ENCODE data around the gene KSR2.

Gene KSR2

DNA sequence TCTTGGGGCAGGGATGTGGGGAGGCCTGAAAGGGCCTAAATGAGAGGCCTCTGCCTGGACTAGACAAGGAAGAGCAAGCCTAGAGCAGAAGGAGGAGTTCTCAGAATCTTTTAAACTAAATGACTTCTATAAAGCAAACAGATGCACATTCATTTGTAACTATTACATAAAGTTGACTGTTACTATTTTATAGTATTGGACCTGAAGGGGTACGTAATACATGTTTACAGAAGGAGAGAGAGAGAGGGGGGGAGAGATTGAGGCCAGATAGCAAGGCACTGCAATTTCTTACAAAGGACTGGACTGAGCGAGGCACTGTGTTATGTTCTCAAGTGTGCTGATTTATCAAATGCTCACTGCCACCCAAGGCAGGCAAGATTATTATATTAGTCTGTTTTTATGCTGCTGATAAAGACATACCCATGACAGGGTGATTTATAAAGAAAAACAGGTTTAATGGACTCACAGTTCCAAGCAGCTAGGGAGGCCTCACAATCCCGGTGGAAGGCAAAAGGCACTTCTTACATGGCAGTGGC, 391.6 kb downstream of the KSR2 start:
- DNase-seq (ENCODE audit: low spot score), result no peak

DNA sequence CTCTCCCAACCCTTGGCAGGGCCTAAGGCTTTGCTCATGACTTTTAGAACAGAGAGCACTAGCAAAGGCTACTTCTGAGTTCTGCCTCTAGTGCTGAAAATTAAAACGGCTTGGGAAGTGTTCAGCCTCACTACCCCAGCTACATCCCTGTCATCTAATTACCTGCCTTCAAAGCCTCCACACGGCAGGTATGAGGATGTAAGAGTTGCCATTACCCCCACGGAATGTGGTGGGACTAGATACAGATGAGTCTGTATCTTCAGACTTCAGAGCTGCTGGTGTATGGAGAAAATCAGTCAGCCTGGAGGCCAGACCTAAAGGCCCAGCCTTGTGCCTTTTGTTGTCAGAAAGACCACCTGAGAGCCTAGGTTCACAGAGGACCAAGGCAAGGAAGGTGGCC, 392.7 kb downstream of the KSR2 start:
- DNase-seq (ENCODE audit: low spot score), result no peak

DNA sequence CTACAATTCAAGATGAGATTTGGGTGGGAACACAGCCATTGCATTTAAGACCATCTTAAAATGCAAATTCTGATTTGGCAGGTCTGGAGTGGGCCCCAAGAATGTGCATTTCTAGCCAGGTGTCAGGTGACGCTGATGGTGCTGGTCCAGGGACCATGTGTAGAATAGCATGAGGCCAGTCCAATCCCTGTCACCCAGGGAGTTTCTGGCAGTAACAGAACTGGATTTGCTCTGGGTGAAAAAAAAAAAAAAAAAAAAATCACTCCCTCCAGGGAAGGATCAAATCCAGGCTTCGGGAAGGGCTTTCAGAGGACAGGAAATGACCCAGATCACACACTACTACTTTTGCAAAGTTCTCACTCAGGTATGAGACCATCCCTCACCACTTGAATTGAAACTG, 394.1 kb downstream of the KSR2 start:
- no peak for DNase-seq (ENCODE audit: low spot score)

DNA sequence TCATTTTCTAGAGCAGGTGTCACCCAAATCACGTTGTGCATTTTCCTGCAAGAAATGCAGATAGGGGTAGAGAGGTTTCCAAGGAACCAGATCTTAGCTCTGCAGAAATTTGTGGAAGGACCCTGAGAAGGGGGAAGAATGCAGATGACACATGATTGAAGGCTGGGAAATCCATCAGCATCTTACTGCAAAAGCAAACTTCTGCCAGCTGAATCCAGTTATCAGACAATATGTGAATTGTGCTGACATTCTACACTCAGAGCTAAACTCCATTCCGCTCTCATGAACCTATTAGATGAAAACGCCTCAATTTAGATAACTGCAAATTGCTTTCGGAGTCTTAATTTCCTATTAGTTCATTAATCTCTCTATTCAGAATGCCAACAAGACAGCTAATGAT, 396.0 kb downstream of the KSR2 start:
- no peak for DNase-seq (ENCODE audit: low spot score)

DNA sequence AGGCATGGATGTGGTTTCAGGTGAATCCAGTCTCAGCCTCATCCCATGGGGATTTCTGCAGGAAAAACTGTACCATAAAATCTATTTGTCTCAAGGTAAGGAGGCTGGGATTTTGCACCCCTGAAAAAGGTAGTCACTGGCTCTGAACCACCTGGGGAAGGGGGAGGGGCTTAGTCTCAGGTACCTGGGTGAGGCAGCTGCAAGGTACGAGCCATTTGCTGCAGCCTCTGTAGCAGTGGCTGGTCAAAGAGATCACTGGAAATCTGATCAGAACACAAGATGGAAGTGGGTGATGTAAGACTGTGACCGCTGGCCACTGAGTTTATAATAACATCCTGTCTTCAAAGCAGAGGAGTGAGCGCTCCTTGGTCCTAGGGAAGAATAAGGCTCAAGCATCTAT, 397.5 kb downstream of the KSR2 start:
- no peak for DNase-seq (ENCODE audit: low spot score)

DNA sequence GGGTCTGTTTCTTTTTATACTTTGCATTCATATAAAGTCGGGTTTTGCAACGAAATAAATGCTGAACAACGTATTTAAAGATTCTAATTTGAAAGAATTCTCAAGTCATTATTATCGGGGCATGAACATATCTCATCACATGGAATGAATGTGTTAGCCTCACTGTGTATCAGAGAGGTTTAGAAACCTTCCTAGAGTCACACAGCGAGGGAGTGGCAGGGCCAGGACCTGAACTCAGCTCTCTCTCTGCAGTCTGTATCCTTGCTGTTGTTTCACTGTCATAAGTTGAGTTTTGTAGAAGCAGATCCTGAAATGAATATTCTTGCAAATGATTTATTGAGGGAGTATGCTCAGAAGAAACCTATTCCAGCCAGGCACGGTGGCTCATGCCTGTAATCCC, 398.2 kb downstream of the KSR2 start:
- DNase-seq (ENCODE audit: low spot score), result no peak

DNA sequence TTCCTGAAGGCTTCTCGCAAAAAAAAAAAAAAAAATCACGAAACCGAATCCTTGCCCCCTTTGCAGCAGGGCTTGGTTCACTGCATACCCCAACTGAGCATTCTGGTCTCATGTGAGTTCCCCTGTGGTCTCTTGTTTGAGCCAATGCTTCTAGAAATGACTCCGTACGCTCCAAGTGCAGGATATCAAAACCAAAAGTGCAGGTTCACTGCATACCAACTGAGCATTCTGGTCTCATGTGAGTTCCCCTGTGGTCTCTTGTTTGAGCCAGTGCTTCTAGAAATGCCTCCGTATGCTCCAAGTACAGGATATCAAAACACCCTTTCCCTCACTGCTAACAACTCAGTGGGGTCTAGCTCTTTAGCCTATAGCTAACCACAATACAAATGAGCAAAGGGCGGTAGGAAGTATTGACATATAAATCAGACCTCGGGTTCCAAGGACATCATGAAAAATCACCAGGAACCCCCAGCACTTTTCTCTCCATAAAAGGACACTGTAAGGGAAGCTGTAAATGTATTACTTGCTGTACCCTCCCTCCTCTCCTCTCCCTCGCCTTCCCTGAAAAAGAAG, 401.1 kb downstream of the KSR2 start:
- no peak for DNase-seq (ENCODE audit: low spot score)

DNA sequence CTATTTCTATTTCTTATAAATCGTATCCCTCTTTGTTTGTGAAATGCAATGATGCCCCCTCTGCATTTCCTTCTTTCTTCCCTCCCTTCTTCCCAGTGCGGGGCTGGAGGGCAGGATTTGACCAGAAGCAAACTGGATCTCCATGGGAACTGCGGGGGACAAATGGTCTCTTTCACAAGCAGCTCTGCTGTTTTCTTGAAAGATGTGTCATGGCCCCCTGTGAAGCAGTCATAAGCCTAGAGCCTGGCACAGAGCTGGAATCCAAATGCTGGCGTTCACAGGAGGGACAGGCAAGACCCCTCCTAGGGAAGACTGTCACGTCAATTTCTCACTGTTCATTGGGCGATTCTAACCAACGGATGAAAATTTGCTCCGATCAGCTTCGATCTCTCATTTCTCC, 403.9 kb downstream of the KSR2 start:
- DNase-seq (ENCODE audit: low spot score), result no peak

DNA sequence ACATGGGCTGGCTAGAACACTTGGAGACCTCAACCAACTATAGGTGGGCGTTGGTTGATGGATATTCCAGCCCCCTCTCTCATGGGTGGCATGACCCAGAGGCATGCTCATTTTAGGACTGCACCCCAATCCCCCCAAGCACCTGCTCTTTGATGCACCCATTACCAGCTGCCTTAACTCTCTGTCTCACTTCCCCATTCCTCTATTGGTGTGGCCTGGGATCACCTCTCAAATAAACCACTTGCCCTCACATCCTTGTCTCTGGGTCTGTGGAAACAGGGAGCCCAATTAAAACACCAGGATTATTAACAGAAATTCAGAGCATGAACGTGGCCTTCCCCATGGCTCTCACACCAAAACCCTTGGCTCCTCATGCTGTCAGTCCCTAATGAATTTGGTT, 405.1 kb downstream of the KSR2 start:
- DNase-seq (ENCODE audit: low spot score), result no peak

DNA sequence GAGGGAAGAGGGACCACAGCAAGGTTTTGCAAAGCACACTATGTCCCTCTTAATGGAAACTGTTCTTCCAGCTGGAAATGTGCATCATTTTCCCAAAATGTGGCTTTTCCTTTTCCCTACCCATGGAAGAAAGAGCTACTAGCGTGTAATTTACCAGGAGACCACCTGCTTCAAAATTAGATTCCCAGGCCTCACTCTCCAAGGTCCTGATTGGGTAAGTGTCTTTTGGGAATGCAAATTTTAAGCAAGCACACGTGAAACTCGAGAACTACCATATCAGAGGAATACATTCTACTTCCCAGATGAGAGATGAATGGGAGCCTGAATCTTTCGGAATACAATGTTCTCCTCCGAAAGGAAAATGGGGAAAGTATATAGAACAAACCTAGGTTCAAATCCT, 405.8 kb downstream of the KSR2 start:
- no peak for DNase-seq (ENCODE audit: low spot score)

DNA sequence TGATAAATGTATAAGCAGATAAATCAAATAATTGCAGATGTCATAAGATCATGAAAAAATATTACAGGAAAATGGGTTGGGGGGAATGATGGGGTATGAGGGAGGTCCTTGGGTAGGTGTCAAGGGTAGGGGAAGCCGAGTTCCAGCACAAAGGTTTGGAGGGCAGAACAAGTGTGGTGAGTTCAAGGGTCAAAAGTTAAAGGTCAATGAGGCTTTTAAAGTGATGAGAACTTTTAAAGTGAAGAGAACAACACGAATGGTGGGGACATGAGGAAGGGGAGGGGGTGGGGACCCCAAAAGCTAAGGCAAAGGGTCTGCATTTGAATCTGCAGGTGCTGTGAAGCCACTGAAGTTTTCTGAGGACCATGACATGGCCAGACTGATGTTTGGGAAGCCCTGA, 406.8 kb downstream of the KSR2 start:
- DNase-seq (ENCODE audit: low spot score), result no peak

DNA sequence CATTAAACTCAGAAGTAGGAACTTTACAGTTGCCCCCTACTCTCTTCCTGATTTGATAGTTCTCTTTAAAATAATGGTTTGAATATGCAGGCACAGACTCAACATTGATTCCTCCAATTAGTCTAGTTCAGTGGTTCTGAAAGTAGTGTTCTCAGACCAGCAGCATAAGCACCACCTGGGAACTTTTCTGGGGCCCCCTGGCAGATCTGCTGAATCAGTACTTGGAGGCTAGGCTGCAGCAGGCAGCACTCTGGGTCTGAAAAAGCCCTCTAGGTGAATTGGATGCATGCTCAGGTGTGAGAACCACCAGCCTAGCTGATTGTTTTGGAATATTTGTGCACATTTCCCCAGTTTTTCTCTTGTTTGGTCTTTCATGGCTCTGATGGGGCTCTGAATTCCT, 408.8 kb downstream of the KSR2 start:
- no peak for DNase-seq (ENCODE audit: low spot score)

DNA sequence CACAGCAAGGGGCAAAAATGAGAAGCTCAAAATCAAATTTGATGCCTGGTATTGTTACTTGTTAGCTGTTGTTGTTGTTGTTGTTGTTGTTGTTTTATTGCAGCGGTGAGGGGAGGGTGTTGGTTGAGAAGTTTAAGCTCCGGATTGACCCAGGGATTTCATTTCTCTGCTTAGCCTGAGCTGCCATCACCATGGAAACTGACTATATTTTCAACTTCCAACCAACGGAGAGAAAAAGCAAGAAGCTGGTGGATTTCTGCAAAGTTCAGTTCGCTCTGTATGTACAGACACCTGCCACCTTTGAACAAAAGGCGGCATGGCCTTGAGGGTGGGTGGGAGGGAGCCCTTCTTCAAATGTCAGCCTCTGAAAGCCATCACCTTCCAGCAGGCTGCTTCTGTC, 412.9 kb downstream of the KSR2 start:
- no peak for DNase-seq (ENCODE audit: low spot score)

DNA sequence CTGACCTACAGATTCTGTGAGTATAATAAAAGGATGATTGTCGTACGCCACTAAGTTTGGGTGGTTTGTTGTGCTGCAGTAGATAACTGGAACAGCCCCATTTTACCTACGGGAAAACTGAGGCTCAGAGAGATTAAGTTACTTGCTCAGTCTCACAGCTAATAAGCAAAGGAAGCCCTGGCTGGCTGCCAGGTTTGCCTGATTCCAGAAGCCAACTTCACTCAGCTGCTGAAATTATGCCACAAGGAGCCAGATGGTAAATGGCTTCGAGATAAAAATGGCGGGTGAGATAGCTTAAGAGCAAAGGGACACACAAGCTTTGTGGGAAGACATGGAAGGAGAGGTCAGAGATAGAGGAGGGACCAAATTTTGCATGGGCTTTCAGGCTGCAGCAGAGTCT, 415.8 kb downstream of the KSR2 start:
- DNase-seq (ENCODE audit: low spot score), result no peak

DNA sequence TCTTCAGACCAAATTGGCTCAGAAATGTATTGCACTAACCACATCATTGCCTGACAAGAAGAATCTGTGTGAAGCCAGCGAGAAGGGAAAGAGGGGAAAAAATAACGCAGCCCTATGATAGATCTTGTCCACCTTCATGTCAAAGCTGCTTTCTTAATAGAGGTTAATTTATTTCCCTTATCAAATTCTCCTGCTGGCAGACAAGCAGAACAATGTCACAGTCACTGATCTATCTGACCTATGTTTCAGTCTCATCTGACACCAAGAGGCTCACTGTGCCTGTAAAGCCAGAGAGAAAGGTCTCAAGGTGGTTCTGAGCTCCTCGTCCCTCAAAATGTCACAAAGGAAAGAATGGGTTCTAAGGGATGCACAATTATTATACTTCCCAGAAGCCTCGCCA, 417.1 kb downstream of the KSR2 start:
- no peak for DNase-seq (ENCODE audit: low spot score)

DNA sequence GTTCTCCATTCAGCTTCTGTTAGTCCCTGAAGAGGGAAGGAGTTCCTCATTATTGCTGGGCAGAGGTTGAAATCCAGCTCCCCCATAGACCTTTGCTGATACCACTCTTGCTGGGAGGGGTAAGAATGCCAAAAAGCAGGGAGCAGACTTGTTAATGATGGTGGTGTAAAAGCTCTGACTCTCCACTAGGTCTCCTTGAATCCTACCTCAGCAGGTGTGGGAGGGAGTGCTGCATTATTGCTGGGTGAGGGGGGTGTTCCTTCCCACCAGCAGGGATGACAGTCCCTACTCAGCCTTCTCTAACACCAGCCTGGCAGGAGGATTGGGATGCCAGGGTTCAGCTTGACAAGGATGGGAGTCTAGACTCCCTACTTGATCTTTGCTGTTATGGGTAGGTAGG, 421.6 kb downstream of the KSR2 start:
- no peak for DNase-seq (ENCODE audit: low spot score)

DNA sequence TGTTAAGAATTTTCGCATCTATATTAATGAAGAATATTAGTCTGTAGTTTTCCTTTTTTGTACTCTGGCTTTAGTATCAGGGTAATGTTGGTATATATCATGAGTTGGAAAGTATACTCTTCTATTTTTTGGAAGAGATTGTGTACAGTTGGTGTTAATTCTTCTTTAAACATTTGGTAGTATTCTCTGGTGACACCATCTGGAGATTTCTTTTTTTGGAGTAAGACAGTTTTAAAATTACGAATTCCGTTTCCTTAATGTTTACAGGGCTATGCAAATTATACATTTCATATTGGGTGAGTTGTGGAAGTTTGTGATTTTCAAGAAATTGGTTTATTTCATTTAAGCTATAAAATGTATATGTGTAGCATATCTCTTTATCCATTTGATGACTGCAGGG, 423.6 kb downstream of the KSR2 start:
- DNase-seq (ENCODE audit: low spot score), result no peak

DNA sequence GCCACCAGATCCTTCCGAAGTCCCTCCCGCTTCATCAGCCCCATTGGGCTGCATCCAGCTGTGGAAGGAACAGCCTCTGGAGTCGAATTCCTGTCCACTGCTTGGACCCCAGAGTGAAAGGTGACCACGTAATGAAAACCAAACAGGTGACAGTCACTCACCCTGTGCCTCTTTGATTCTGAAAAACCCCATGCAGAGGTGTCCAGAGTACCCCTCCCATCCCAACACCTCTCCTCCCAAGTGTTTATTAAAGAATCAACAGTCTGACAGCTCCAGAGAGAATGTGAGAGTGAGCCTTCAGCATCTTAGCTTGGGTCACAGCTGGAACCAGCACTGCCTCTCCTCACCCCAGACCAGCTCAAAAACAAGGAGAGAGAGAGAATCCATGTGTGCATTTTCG, 428.8 kb downstream of the KSR2 start:
- no peak for DNase-seq (ENCODE audit: low spot score)

DNA sequence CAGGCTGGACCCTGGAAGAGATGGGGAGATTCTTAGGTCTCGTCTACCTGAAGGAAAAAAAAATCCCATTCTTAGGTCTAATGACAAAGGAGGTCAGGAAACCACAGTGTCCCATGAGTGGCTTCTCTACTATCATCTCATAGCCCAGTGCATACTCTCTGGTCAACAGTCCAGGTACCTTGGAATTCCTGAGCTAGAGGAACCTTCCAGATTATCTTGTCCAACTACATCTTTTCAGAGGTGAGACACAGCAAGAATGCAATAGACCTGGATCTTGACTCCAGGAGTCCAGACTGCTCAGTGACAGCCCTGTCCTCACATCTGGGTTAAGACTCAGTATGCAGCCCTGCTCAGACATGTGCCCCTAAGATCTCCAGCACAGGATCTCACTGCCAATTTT, 429.9 kb downstream of the KSR2 start:
- no peak for DNase-seq (ENCODE audit: low spot score)

DNA sequence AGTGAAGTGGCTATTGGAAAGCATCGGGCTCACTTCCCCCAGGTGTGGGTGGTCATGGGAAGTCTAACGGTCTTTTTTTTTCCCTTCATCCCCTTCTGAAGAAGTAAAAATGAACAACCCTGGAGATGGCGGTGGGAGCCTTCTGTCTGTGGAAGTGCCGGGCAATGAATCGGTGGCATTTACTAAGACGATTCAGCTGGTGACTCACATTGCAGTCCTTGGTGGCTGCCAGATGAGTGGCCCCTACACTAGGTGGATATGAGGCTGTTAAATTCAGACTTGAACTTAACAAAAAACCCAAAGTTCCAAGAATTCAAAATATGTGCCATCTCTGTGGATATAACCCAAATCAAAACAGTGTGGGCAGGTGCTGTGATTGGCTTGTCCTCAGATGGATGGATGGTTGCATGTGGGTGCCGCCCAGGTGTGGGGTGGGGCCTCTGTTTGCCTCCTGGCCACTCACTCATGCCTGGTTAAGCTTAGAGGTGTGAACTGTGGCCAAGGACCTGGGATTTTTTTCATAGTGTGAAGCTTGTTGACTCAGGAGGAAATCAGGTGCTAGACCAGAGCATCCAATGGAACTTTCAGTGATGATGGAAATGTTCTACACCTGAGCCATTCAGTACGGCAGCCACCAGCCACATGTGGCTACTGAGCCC, 430.6 kb downstream of the KSR2 start:
- no peak for DNase-seq (ENCODE audit: low spot score)

DNA sequence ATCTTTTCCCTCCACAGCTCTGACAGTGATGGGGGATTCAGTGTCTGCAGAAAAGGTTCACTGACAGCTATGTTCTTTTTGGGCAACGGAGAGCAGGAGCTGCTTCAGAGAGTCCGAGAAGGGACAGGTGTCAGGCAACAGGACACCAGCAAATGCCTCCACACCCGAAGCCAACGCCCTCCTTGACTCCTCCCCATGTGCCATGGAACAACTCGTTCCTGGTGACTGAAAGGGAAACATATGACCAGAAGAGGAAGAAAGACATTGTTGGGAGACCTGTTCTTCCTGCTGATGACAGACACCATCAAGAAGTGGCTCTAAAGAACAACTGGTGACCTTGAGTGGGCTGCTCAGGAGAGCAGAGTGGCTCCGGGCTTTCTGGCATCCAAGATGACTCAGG, 435.1 kb downstream of the KSR2 start:
- DNase-seq (ENCODE audit: low spot score), result no peak

DNA sequence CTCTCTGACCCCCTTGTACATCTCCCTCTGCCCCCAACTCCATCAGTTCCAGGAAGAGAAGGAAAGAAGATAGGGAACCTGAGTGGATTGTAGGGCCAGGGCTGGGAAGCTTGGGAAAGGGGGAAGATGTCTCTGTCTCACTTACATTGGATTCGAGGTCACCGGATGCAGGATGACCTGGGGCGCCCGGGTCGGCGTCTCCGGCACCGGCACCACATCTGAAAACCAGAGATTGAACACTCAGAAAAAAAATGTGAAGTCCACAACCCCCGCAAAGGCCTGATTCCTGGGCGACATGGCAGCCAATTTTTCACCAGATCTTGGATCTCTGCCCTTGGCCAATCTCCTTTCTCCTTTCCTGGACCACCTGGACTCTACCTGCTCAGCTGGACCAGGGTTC, 438.0 kb downstream of the KSR2 start:
- DNase-seq (ENCODE audit: low spot score), result no peak

DNA sequence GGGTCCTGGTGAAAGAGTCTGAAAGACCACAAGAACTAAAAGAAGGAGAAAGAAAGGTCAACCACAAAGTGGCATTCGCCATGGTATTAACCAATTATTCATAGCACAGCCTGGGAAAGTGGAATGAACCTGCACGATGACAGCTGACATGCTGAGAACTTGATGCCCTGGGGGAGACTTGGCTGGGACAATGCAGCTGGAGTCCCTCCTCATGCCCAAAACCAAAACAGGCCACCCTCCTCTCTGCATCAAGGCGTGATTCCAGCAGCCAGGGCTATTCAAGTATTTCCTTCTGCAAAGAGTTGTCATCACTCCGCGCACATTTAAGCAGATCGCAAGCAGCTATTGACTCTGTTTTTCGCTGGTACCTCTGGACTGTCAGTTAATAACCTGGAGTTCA, 440.3 kb downstream of the KSR2 start:
- DNase-seq (ENCODE audit: low spot score), result no peak

DNA sequence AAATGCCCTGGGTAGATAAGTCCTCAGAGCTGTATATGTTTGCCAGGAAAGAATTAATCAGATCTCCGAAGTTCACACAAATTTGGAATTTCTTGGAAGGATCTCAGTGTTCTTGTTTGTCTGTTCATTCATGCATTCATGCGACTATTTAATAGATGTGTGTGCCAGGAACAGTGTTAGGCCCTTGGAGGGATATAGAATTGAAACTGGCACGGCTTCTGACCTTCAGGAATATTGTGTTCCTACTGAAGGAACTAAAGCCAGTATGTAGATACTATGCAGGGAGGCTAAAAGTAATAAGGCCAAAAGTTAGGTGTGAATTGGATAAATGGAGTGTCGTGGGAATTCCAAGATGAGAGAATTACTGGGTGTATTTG, 441.3 kb downstream of the KSR2 start:
- DNase-seq (ENCODE audit: low spot score), result no peak

Measured in AG20443 (cell line).